CD4-positive, alpha-beta T cell treated with Interleukin-6 at 100 ng/mL for 8 hours (primary cell): Measurements from ENCODE around the gene TULP3.
A peak's percentile ranks its signal among the peaks of the same experiment; 100 is the strongest.

Source experiments
- DNase-seq: peaks from one replicate; pipeline ENCODE4 v3.0.0-alpha.2; 2020; ENCODE audit warnings: mixed read lengths, low spot score

Gene TULP3

GRCh38 chr12:2930865-2931264 lies 40.2 kb downstream of the TULP3 start:
- no peak for DNase-seq

DNA sequence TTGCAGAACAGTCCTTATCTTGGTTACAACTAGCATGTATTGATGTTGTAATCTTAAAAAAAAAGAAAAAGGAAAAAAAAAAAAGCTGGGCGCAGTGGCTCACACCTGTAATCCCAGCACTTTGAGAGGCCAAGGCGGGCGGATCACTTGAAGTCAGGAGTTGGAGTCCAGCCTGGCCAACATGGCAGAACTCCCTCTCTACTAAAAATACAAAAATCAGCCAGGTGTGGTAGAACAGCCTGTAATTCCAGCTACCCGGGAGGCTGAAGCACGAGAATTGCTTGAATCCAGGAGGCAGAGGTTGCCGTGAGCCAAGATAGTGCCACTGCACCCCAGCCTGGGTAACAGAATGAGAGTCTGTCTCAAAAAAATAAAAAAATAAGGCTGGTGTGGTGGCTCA lies 42.9 kb downstream of the TULP3 start:
- no peak for DNase-seq

DNA sequence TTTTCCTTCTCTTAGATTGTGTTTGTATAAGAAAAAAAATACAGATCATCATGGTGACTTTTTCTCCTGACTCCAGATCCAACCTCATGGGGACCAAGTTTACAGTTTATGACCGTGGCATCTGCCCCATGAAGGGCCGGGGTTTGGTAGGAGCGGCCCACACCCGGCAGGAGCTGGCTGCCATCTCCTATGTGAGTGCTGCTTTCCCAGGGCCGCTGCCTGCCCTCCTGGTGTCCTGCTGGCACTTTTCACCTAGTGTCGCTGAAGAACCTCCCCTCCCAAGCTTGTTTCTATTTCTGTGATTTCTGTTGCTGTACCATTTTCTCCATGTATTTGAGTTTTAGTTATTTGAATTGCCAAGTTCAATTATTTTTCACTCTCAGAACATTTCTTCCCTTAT lies 43.7 kb downstream of the TULP3 start:
- DNase-seq = no peak

DNA sequence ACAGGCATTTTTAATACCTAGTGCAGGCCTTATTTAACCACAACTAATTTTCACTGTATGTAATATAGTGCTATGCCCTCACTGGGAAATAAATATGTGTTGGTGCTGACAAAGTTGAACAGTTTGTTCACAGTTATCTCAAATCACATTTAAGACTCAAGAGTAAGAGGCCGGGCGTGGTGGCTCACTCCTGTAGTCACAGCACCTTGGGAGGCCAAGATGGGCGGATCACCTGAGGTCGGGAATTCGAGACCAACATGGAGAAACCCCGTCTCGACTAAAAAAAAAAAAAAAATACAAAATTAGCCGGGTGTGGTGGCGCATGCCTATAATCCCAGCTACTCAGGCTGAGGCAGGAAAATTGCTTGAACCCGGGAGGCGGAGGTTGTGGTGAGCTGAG lies 45.6 kb downstream of the TULP3 start:
- no peak for DNase-seq

DNA sequence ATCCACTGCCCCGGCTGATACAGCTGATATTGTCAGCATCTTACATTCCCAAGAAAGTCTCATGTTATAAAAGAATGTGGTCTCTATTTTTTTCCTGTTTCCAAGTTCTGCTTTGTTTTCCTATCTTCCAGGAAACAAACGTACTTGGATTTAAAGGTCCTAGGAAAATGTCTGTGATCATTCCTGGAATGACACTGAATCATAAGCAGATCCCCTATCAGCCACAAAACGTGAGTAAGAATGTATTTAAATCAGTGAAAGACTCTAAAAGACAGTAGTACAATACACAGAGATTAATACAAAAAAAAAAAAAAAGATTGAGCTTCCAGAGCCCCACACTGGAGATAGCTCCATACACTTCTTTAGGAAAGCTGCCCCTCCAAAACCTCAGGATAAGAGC lies 46.8 kb downstream of the TULP3 start:
- DNase-seq = no peak

DNA sequence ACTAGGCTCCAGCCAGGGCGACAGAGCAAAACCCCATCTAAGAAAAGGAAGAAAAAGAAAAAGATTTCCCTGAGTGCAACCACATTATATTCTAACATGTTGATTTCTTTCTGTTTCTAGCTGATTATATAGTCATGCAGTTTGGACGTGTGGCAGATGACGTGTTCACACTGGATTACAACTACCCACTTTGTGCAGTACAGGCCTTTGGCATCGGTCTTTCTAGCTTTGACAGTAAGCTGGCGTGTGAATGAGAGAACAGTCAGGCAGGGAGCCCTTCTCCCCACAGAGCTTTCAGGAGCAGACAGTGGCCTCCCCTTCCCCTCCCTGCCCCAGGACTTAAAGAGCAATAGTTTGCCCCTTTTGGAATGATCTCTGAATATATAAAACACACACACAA lies 48.5 kb downstream of the TULP3 start:
- DNase-seq = no peak

DNA sequence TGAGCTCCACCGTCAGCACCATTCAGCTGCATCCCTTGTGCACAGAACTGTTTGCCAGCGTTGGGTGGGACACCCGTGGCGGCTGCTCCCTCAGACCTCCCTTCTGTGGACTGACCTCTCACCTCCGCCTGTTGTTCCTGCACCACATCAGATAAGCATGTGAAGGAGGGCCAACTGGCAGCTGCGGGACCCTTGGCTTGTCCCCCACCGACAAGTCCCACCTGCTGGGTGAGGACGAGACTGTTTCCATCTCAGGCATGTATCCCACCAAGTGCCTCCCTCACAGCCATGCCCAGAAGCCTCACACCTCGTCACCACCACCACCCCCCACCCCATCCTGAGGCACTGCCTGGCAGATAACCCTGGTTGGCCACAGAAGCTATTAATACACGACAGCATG lies 49.9 kb downstream of the TULP3 start:
- no peak for DNase-seq

- no peak for DNase-seq
Measured at GRCh38 chr12:2941524-2941923, 50.8 kb downstream of the TULP3 start.

DNA sequence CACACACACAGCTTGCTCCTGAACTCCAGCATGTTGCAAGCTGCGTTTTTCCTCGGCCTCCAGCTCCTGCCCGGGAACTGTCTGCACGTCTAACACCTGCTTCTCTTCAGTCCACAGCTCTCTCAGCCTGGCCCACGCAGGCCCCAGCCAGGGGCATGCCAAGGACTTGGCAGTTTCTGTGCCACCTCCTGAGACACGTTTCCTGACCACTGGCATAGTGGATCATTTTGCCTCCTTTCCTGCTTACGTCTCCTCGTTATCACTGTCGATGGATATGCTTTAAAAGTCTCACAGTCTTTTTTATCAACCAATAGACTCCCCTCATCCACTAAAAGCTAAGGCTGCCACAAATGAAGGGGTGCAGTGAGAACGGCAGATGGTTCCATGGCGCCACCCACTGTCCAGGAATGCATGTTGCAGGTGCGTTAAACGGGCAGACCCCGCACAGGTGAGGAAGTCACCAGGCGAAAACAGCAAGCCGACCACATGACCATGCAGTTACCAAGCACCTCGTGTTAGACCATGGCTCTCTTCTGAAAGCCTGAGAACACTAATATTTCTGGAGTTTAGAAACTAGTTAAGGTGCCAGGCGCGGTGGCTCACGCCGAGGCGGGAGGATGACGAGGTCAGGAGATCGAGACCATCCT lies 53.8 kb downstream of the TULP3 start:
- DNase-seq = peak; percentile 17

- DNase-seq = no peak
Measured at GRCh38 chr12:2949411-2949810, 58.7 kb downstream of the TULP3 start.

- no peak for DNase-seq
Measured at GRCh38 chr12:2955888-2956287, 65.2 kb downstream of the TULP3 start.

GRCh38 chr12:2957816-2958431 lies 67.2 kb downstream of the TULP3 start:
- DNase-seq = no peak

DNA sequence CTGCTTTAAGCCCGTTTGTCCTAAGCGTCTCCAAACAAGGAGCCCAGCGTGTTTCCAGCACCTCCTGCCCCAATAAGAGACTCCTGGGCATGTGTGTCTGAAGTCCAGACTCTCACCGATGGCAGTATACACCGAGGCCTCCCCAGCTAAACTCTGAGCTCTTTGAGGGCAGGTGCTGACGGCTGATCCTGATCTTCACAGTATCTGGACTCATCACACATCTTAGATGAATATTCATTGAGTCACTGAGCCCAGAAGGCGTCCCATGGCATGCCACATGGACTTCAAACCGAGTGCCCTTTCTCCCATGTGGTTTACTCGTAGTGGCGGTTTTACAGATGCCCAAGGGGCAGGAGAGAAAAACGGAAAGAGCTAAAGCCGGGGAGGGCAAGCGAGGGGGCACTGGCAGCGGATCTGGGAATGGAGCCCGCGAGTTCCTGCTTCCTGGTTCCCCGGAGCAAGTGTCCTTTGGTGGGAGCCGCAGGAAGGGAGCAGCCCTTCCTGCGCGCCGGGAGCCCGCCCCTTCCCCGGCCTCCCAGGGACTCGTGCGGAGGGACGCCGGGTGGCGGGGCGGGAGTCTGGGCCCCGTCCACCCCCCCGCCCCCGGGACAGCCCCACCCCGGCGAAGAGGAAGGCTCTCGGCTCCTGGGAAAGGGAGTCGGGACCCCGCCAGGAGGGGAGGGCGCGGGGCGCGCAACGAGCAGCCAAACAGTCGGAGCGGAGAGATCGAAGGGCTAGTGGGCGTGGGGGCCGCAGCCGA lies 67.9 kb downstream of the TULP3 start:
- no peak for DNase-seq

DNA sequence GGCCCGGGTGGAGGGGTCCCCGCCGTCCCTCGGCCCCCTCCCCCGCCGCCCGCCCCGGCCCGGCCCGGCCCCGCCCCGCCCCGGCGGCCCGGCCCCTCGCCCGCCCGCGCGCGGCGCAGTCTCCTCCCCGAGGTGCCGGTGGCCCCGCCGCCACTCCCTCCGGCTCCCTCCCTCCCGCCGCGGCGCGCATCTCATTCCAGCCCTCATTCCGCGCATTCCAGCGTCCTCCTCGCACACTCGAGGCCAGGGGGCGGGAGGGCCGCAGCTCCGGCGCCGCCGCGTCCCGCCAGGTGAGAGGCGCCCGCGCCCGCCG lies 68.5 kb downstream of the TULP3 start, which contains the start of gene TEAD4:
TSS of gene TEAD4 (plus strand) at position 206 of the 313 bp plus-strand sequence.
- DNase-seq = no peak

GRCh38 chr12:2959505-2960389 lies 69.1 kb downstream of the TULP3 start:
- DNase-seq = no peak

- DNase-seq = no peak
Measured at GRCh38 chr12:2960390-2960956, 69.8 kb downstream of the TULP3 start.

DNA sequence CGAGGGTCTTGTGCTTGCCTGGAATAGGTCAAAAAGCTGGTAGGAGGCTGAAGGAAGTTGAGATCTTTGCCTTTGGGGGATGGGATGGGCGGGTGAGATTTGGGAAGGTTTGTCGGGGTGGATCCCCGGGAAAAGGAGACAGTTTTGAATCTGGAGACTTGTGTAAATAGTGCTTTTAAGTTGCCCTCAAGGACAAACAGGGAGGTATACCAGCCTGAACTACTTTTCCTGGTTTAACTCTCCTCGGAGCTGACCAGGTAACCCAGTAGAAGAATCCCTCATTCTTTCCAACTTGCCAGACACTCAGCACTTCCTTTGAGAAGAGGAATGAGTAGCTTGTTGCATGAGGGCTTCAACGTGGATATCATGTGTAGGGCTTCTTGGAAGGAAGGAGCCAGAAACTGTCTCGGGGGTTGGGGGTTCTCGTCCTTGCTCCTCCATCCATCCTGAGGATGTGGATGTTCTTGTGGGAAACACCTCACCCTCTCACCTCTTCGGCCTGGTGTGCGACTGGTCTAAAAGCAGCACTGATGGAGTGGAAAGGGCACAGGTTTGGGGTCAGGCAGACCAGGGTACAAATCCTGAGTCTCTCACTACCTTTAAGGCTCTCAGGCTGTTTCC lies 70.4 kb downstream of the TULP3 start:
- no peak for DNase-seq

- no peak for DNase-seq
Measured at GRCh38 chr12:2961705-2962104, 71.0 kb downstream of the TULP3 start.

DNA sequence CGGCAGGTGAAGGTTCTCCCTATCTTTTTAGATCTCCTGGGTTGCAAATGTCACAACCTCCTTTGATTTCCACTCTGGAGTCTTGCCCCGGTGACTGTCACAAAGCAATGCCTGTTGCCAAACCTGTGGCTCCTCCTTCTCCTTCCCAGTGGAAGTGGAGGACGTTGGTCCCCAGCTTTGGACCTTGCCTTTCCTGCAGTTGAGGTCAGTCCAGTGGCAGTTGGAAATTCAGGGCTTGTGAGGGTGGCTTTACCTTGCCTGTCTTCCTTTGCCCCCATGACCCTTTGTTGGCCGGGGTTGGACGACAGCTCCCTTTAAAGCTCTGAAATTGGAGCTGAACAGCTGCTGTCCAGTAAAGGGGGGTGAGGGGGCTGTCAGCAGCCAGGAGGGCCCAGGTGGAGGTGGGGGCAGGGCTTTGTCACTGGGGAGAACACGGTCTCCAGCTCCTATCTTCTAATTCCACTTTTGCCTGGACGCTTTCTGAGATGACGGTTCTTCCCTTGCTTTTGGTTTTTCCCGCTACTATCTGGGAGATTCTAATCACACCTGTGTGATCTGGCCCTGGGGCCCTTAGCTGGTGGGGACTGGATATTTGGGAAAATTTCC lies 72.6 kb downstream of the TULP3 start:
- DNase-seq = no peak

- DNase-seq = no peak
Measured at GRCh38 chr12:2963760-2964292, 73.1 kb downstream of the TULP3 start.

DNA sequence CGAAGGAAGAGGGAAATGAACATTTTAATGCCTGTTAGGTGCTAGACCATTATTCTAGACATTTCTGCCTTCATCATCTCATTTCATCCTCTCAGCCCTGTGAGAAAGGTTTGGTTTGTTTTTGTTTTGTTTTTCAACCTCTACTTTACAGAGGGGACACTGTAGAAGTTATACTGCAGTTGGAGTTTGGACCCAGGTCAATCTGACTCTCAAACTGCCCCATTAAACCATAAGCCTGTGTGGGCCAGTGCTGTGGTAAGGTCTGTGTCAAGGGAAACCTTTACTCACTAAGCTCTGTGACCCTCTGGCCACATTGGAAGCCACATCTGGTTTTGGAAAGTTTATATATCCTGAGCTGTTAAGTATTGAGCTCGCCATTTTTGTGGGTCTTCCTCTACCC lies 77.0 kb downstream of the TULP3 start:
- DNase-seq = no peak
